G401 (cell line): ENCODE measurements around the gene MEIOB. TPM values are rescaled to one million over a fixed set of nuclear protein-coding genes. Genes with fewer than 3 reads are reported as not detected.
"Not testable (repeated sequence)": the region's sequence is repeated elsewhere in the genome, so short reads cannot be mapped to it uniquely, and the experiment has no call there.

Experiments
- DNase-seq: peaks from one replicate; pipeline ENCODE4 v3.0.0-alpha.2; 2015; ENCODE audit warnings: low spot score
- in situ Hi-C: cut with HindIII; loops from 2 replicates; pipeline ENCODE4 v1.10.0; 2016; ENCODE audit warnings: low sequenced_read_pairs, mixed read lengths
- total RNA-seq: library from RNA; depleted of rRNA; stranded (reverse); fragments of >200 nt; shearing (Covaris generic); gene quantifications from 2 replicates; pipeline ENCODE4 v1.2.3, GENCODE V29; 2014

The MEIOB gene
- total RNA-seq, 1 experiment from 2014 or later, result 105 TPM

DNA sequence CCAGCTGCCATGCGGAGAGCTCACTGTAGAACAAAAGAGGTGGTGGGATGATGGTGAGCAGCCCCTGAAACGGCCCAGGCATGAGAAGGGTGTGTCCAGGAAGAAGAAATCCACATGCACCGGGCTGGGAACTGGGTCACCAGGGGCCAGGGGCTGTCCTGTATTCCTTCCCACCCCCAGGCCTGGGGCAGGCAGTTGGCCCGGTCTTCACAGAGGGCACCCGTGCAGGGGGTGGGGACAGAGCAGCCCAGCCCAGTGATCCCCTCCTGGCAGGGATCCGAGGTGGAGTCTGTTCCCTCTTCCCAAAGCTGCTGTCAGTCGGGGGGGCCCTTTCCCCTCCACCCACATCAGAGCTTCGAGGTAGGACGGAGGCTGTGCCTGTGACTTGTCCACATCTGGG lies 37.0 kb upstream of the MEIOB start:
- DNase-seq, result no peak
- in situ Hi-C loops, result no loop called here

DNA sequence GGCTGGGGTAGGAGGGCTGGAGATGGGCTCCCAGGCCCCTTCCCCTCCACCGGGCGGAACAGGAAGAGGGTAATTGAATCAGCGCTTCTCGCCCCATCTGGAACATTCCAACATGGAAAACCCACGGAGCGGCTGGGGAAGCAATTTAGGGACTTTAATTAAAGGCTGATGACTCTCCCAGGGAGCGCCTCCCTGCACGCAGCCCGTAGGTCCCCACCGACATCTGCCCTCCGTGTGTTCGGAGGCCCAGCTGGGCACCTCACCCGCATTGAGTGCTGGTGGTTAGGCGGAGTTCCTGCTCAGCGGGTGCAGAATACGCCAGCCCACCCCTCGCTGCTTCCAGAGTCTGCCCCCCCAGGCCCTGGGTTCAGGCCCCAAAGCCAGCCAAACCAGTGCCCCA lies 36.2 kb upstream of the MEIOB start:
- no peak for DNase-seq
- in situ Hi-C loops, result no loop called here

DNA sequence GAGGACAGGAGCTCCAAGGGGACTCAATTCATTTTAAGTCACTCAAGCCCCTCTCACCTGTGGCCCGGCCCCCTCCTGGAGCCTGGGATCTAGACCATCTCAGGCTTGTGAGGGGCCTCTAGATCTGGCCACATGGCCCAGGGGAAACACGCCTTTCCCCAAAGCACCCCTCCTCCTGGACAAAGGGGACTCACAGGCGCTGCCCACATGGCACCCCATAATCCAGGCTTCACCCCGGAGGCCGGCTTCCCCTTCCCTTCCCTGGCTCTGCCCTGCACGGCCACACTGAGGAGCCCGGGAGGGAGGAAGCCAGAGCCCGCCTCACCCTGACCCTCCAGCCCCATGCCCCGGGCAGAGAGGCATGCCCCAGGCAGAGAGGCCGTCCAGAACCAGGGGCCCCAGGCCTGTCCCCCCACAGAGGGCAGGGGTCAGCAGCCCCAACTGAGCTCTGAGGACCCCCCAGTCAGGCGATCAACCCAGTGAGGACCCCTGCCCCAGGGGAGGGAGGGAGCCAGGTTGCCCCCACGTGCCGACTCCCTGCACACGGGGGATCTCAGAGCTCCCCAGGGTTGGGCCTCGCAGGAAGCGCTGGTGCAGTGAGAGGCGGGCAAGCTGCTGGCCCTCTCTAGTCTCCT lies 35.4 kb upstream of the MEIOB start:
- DNase-seq, result no peak
- in situ Hi-C loops, result no loop called here

DNA sequence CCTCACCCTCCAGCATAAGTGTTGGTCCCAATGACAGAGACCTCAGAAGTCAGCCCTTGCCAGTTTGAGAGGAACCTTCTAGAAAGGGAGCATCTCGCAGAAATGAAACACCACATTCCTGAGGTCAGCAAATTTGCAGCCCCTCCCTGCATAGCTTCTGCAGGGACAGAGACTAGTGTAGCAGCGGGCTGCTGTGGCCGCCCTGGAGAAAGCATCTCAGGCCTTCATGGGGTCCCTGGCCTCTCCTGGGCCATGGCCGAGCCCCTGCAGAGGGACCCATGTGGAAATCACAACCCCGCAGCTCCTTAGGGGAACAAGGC lies 34.8 kb upstream of the MEIOB start:
- in situ Hi-C loops, result no loop called here
- DNase-seq, result no peak

- DNase-seq, result no peak
- in situ Hi-C loops, result no loop called here
Observed at GRCh38 chr16:1906055-1906845, 34.3 kb upstream of the MEIOB start.

DNA sequence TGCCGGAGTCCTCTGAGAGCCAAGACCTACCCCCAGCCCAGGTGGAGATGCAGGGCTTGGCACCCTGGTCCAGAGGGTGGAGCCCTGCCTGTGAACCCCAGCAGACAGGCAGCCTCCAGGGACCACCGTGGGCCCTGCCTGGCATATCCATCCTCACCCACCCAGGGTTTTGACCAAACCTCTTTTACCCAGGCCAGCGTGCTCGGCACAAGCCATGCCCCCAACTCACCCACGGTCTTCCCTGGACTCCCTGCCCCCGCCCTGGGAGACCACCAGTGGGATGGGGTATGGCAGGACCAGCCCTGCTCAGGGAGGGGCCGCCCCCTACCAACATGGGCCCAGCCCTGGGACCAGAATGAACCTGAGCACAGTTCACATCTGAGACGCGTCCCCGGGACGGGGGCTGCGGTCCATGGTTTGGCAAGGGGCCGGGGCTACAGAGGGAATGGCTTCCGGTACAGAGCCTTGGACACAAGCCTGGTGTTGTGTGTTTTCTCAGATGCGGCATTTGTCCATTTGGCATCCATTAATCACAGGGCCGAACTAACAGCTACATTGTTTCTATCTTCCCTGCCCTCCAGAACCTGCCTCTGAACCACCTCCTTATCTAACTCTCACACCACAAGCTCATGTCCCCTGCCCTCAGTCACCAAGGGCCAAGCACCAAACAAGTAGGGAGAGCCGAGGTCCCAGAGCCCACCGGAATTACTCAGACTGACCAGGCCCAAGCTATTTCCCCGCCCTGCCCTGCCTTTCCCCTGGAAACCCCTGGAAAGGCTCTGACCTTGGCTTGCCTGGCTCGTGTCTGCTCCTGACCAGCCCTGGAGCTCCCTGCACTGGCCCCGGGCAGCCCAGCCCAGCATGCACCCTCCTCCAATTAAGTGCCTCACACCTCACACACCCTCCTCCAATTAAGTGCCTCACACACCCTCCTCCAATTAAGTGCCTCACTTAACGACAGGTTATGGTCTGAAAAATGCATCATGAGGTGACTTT lies 32.2 kb upstream of the MEIOB start:
- in situ Hi-C loops, result no loop called here
- no peak for DNase-seq

DNA sequence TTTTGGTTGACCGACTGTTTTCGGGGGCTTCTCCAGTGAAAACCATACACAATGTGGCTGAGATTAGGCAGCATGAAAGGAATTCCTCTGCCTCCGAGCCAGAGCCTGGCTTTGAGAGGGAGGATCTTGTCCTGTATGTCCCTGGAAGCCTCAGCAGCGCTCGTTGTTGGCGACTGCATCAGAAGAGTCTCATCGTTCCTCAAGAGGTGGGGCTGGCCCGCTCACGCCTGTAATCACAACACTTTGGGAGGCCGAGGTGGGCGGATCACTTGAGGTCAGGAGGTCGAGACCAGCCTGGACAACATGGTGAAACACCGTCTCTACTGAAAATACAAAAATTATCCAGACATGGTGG lies 31.2 kb upstream of the MEIOB start:
- no peak for DNase-seq
- in situ Hi-C loops, result no loop called here

DNA sequence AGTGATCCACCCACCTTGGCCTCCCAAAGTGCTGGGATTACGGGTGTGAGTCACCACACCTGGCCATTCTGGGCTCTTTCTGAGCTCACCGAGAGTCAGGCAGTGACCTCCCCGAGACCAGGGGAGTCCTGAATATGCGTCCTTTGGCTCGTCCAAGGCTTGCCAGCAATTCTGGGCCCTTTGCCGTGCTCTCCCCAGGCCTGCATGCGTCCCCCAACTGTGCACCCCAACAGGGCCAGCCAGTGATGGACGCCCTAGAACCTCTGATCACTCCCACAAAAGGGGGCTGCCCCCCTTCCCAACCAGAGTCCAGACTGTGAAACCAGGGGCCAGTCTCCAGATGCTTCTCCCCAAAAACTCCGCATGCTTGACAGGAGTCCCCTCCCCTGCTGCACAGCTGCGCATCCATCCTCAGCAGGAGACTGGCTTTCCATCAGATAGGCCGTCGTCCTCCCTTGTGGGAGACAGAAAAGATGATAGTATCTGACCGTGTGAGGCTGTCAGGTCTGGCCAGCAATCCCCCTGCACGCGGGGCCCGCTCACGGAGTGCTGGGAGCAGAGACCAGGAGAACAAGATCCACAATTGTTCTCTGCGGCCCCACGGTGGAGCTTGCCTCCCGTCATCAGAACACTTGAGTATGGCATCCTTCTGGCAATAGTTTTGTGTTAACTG lies 30.7 kb upstream of the MEIOB start:
- in situ Hi-C loops, result no loop called here
- no peak for DNase-seq

GRCh38 chr16:1900452-1900774 lies 28.4 kb upstream of the MEIOB start:
- no peak for DNase-seq

GRCh38 chr16:1899641-1900451 lies 27.9 kb upstream of the MEIOB start:
- in situ Hi-C loops, result no loop called here
- DNase-seq, result no peak

More at GRCh38 chr16:1900452-1900774, 28.4 kb upstream of the MEIOB start:
- in situ Hi-C loops, result no loop called here

- in situ Hi-C loops, DNase-seq: not testable (repeated sequence)
Observed at GRCh38 chr16:1897692-1898091, 25.7 kb upstream of the MEIOB start.

- in situ Hi-C loops, result no loop called here
- no peak for DNase-seq
Observed at GRCh38 chr16:1895949-1896675, 24.1 kb upstream of the MEIOB start.

- in situ Hi-C loops, result no loop called here
- no peak for DNase-seq
Observed at GRCh38 chr16:1895068-1895467, 23.1 kb upstream of the MEIOB start.

- no peak for DNase-seq
- in situ Hi-C loops, result no loop called here
Observed at GRCh38 chr16:1890708-1891050, 18.7 kb upstream of the MEIOB start.

GRCh38 chr16:1890024-1890707 lies 18.2 kb upstream of the MEIOB start:
- in situ Hi-C loops, result no loop called here
- DNase-seq, result no peak

DNA sequence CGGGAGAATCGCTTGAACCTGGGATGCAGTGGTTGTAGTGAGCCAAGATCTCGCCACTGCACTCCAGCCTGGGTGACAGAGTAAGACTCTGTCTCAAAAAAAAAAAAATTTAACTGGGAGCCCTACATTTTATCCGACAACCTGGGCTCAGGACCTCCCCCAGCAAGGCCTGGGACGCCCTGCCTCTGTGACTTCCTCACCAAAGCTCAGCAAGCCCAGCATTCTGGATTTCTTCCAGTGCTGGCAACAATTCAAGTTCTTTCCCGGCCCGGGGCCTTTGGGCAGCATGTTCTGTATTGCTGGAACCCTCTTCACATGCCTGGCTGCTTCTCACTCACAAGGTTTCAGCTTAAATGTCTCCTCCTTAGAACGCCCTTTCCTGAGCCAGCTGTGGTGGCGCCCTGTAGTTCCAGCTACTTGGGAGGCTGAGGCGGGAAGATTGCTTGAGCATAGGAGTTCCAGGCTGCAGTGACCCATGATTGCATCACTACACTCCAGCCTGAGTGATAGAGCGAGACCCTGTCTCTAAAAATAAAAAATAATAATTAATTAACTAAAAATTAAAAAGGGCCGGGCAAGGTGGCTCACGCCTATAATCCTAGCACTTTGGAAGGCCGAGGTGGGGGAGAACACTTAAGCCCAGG lies 15.9 kb upstream of the MEIOB start:
- no peak for DNase-seq
- in situ Hi-C loops, result no loop called here

- in situ Hi-C loops, result no loop called here
- DNase-seq, result no peak
Observed at GRCh38 chr16:1884889-1885288, 12.9 kb upstream of the MEIOB start.
